ENCODE data around the gene PLCXD3. TPM values are rescaled to one million over a fixed set of nuclear protein-coding genes. Genes with fewer than 3 reads are reported as not detected.

PLCXD3 gene
- total RNA-seq, 1 experiment from 2014 or later: 0.10 TPM

GRCh38 chr5:41286165-41286564 lies 224.2 kb downstream of the PLCXD3 start:
- BruUV-seq (replicated peaks): no TSS peak
- no peaks in the 10 kb centered on the region for H3K4me1 ChIP-seq (ENCODE audit: control insufficient read depth, insufficient read depth, low read length)
- POLR2A ChIA-PET: no interaction called here

DNA sequence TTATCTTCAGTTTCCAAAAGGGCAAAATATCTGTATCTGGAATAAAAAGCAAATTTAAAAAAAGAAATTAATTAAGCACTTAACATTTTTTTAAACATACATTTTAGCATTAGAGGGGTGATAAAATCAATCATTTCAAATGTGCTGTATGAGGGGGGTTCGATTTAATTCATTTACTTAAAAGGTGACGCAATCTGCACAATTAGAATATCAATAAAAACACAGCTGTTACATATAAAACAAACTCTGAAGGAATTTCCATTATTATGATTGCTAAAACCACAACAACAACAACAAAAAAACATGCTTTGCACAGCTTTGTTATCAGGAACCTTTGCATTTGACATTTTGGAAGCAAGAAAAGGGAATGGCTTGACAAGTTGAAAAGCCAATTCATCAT lies 225.5 kb downstream of the PLCXD3 start:
- ChIA-PET CTCF (interaction anchor here (0.7 kb wide), 1 partner anchor 523 kb away, joined by 3 read pairs; no protein-coding TSS in a partner anchor), POLR2A (no interaction called here)
- H3K9me3 ChIP-seq (ENCODE audit: control insufficient read depth, insufficient read depth, low read depth, low read length): no peaks in the 10 kb centered on the region
- H3K36me3 ChIP-seq (ENCODE audit: control insufficient read depth, insufficient read depth, low read length): no peaks in the 10 kb centered on the region
- H3K27me3 ChIP-seq (ENCODE audit: control insufficient read depth, insufficient read depth, low read length): no peaks in the 10 kb centered on the region
- no peak overlapping the region for H3K27ac ChIP-seq (ENCODE audit: low read length)
- ATAC-seq: no peak
- intact Hi-C loops (cut with micrococcal nuclease; ENCODE audit: unreplicated experiment) (no loop called here), in situ Hi-C loops (cut with HindIII; ENCODE audit: low pct_unique_long_range_greater_than_20kb, low sequenced_read_pairs) (no loop called here)
- TF ChIP-seq TCF7L2 (IDR thresholded peaks at IDR 0.05; ENCODE audit: low read depth, low read length) (no peak), CTCF (IDR thresholded peaks at IDR 0.05) (no peak), POLR2AphosphoS5 (IDR thresholded peaks at IDR 0.05; ENCODE audit: low read depth, low read length) (no peak), SIN3A (IDR thresholded peaks at IDR 0.05; ENCODE audit: borderline replicate concordance, insufficient read depth, low read depth, low read length) (no peak)
- TF ChIP-seq, protein P1, sequence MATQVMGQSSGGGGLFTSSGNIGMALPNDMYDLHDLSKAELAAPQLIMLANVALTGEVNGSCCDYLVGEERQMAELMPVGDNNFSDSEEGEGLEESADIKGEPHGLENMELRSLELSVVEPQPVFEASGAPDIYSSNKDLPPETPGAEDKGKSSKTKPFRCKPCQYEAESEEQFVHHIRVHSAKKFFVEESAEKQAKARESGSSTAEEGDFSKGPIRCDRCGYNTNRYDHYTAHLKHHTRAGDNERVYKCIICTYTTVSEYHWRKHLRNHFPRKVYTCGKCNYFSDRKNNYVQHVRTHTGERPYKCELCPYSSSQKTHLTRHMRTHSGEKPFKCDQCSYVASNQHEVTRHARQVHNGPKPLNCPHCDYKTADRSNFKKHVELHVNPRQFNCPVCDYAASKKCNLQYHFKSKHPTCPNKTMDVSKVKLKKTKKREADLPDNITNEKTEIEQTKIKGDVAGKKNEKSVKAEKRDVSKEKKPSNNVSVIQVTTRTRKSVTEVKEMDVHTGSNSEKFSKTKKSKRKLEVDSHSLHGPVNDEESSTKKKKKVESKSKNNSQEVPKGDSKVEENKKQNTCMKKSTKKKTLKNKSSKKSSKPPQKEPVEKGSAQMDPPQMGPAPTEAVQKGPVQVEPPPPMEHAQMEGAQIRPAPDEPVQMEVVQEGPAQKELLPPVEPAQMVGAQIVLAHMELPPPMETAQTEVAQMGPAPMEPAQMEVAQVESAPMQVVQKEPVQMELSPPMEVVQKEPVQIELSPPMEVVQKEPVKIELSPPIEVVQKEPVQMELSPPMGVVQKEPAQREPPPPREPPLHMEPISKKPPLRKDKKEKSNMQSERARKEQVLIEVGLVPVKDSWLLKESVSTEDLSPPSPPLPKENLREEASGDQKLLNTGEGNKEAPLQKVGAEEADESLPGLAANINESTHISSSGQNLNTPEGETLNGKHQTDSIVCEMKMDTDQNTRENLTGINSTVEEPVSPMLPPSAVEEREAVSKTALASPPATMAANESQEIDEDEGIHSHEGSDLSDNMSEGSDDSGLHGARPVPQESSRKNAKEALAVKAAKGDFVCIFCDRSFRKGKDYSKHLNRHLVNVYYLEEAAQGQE (IDR thresholded peaks at IDR 0.05; ENCODE audit: insufficient read depth in 1 of 2, low read depth in 2 of 2, low read length in 1 of 2): no peak
- H3K4me3 ChIP-seq (ENCODE audit: low read depth in 2 of 2, low read length in 2 of 2): no peak overlapping the region
- no peak for DNase-seq (ENCODE audit: low read depth, low spot score)
- no peaks in the 10 kb centered on the region for H3K4me1 ChIP-seq (ENCODE audit: control insufficient read depth, insufficient read depth, low read length)
- BruUV-seq (replicated peaks): no TSS peak

More at GRCh38 chr5:41286165-41286564, 224.2 kb downstream of the PLCXD3 start:
- CTCF ChIA-PET: no interaction called here
- H3K4me3 ChIP-seq (ENCODE audit: low read depth in 2 of 2, low read length in 2 of 2): no peak overlapping the region
- no peaks in the 10 kb centered on the region for H3K36me3 ChIP-seq (ENCODE audit: control insufficient read depth, insufficient read depth, low read length)
- H3K27ac ChIP-seq (ENCODE audit: low read length): no peak overlapping the region
- H3K27me3 ChIP-seq (ENCODE audit: control insufficient read depth, insufficient read depth, low read length): no peaks in the 10 kb centered on the region
- ATAC-seq (no peak), DNase-seq (ENCODE audit: low read depth, low spot score) (no peak)
- intact Hi-C loops (cut with micrococcal nuclease; ENCODE audit: unreplicated experiment): no loop called here
- in situ Hi-C loops (cut with HindIII; ENCODE audit: low pct_unique_long_range_greater_than_20kb, low sequenced_read_pairs): no loop called here
- no peak for TF ChIP-seq TCF7L2 (IDR thresholded peaks at IDR 0.05; ENCODE audit: low read depth, low read length)
- TF ChIP-seq CTCF (IDR thresholded peaks at IDR 0.05): no peak
- TF ChIP-seq POLR2AphosphoS5 (IDR thresholded peaks at IDR 0.05; ENCODE audit: low read depth, low read length): no peak
- TF ChIP-seq, protein P1 (IDR thresholded peaks at IDR 0.05; ENCODE audit: insufficient read depth in 1 of 2, low read depth in 2 of 2, low read length in 1 of 2): no peak
- TF ChIP-seq SIN3A (IDR thresholded peaks at IDR 0.05; ENCODE audit: borderline replicate concordance, insufficient read depth, low read depth, low read length): no peak
- no peaks in the 10 kb centered on the region for H3K9me3 ChIP-seq (ENCODE audit: control insufficient read depth, insufficient read depth, low read depth, low read length)

Measured in Panc1 (cell line).